Neural cell (in vitro differentiated cells): ENCODE measurements around the gene TIAM1. TPM values are rescaled to one million over a fixed set of nuclear protein-coding genes. Genes with fewer than 3 reads are reported as not detected.

Experiments
- H2AFZ ChIP-seq: fragments of 200-600, 300-800 bp; sonication (generic), shearing (Covaris generic); 2 replicates; pipeline ENCODE4 v1.6.0; 2014; ENCODE audit warnings: low read depth, mild to moderate bottlenecking, antibody characterized with exemption, low read length, moderate library complexity
- H3F3A ChIP-seq: fragments of 200-600 bp; shearing (Covaris generic); 2 replicates; pipeline ENCODE4 v1.6.1; 2016; ENCODE audit warnings: mild to moderate bottlenecking, moderate library complexity, mixed read lengths, antibody characterized with exemption, low read length; ENCODE audit not compliant: insufficient read depth, poor library complexity, severe bottlenecking
- H3K27ac ChIP-seq: fragments of 200-600, 300-800 bp; sonication (generic), shearing (Covaris generic); 2 replicates; pipeline ENCODE4 v1.5.1; 2014; ENCODE audit warnings: mild to moderate bottlenecking, low read length, moderate library complexity
- H3K27me3 ChIP-seq: fragments of 300-800, 200-600 bp; sonication (generic), shearing (Covaris generic); 2 replicates; pipeline ENCODE4 v1.6.0; 2014; ENCODE audit warnings: mild to moderate bottlenecking, low read depth, low read length, moderate library complexity; ENCODE audit not compliant: insufficient read depth
- H3K36me3 ChIP-seq: fragments of 300-800, 200-600 bp; sonication (generic), shearing (Covaris generic); 2 replicates; pipeline ENCODE4 v1.5.1; 2014; ENCODE audit warnings: mild to moderate bottlenecking, antibody characterized with exemption, low read length, moderate library complexity; ENCODE audit not compliant: insufficient read depth
- H3K4me2 ChIP-seq: fragments of 300-800, 200-600 bp; sonication (generic), shearing (Covaris generic); 2 replicates; pipeline ENCODE4 v1.6.0; 2014; ENCODE audit warnings: mild to moderate bottlenecking, low read length
- H3K4me3 ChIP-seq: fragments of 300-800, 200-600 bp; sonication (generic), shearing (Covaris generic); 2 replicates; pipeline ENCODE4 v1.5.1; 2014; ENCODE audit warnings: mild to moderate bottlenecking, low read length, moderate library complexity
- H3K79me2 ChIP-seq: fragments of 200-600 bp; shearing (Covaris generic); replicated peaks from 2 replicates; pipeline ENCODE4 v1.6.0; 2014; ENCODE audit warnings: mild to moderate bottlenecking, low read length, moderate library complexity; ENCODE audit not compliant: insufficient read depth
- H3K9ac ChIP-seq: fragments of 300-800, 200-600 bp; sonication (generic), shearing (Covaris generic); 2 replicates; pipeline ENCODE4 v1.6.1; 2016; ENCODE audit warnings: mild to moderate bottlenecking, low read length, mixed read lengths
- H3K9me2 ChIP-seq: fragments of 200-600 bp; shearing (Covaris generic); 2 replicates; pipeline ENCODE4 v1.6.1; 2016; ENCODE audit warnings: mild to moderate bottlenecking, low read length, mixed read lengths; ENCODE audit not compliant: insufficient read depth
- H3K9me3 ChIP-seq: fragments of 200-600, 300-800 bp; sonication (generic), shearing (Covaris generic); 2 replicates; pipeline ENCODE4 v1.6.1; 2016; ENCODE audit warnings: mild to moderate bottlenecking, mixed run types, low read length, moderate library complexity, mixed read lengths
- H4K20me1 ChIP-seq: fragments of 200-600 bp; shearing (Covaris generic); 2 replicates; pipeline ENCODE4 v1.6.1; 2016; ENCODE audit warnings: mild to moderate bottlenecking, mixed run types; ENCODE audit not compliant: insufficient read depth
- EP300 ChIP-seq: fragments of 450-650 bp; conservative IDR thresholded peaks from 2 replicates; pipeline ENCODE4 v1.6.1; 2014; ENCODE audit warnings: antibody characterized with exemption, mild to moderate bottlenecking, moderate library complexity; ENCODE audit not compliant: poor library complexity, severe bottlenecking
- EZH2 ChIP-seq: fragments of 200-600, 300-800 bp; shearing (Covaris generic), sonication (generic); IDR thresholded peaks from 2 replicates; pipeline ENCODE4 v1.6.1; 2014; ENCODE audit warnings: antibody characterized with exemption, low read length, borderline replicate concordance, mild to moderate bottlenecking; ENCODE audit not compliant: insufficient read depth, poor library complexity, severe bottlenecking
- MXI1 ChIP-seq: fragments of 450-650 bp; conservative IDR thresholded peaks from 2 replicates; pipeline ENCODE4 v1.6.1; 2014; ENCODE audit warnings: antibody characterized with exemption, mild to moderate bottlenecking; ENCODE audit not compliant: poor library complexity, severe bottlenecking
- POLR2AphosphoS5 ChIP-seq: IDR thresholded peaks from 2 replicates; pipeline ENCODE4 v1.6.1; 2012
- RAD21 ChIP-seq: fragments of 450-650 bp; conservative IDR thresholded peaks from 2 replicates; pipeline ENCODE4 v1.6.1; 2014; ENCODE audit warnings: antibody characterized with exemption, mild to moderate bottlenecking, moderate library complexity
- REST ChIP-seq: IDR thresholded peaks from 2 replicates; pipeline ENCODE4 v1.6.1; 2012; ENCODE audit warnings: borderline replicate concordance
- SMC3 ChIP-seq: fragments of 450-650 bp; conservative IDR thresholded peaks from 2 replicates; pipeline ENCODE4 v1.6.1; 2014; ENCODE audit warnings: antibody characterized with exemption, mild to moderate bottlenecking, moderate library complexity; ENCODE audit not compliant: poor library complexity
- TAF1 ChIP-seq: IDR thresholded peaks from 2 replicates; pipeline ENCODE4 v1.6.1; 2012; ENCODE audit warnings: low read depth
- polyA plus RNA-seq: library from polyadenylated mRNA; depleted of rRNA; stranded (reverse); fragments of >200 nt; gene quantifications from 2 replicates; pipeline ENCODE4 v1.2.3, GENCODE V29; 2014
- TF ChIP-seq, protein P1 (sequence below): fragments of 450-650 bp; IDR thresholded peaks from 2 replicates; pipeline ENCODE4 v1.5.1; 2014; ENCODE audit warnings: antibody characterized with exemption, mild to moderate bottlenecking, moderate library complexity; ENCODE audit not compliant: poor library complexity, severe bottlenecking

Gene TIAM1
- polyA plus RNA-seq, 1 donor from 2014 or later, result 13.2 TPM

DNA sequence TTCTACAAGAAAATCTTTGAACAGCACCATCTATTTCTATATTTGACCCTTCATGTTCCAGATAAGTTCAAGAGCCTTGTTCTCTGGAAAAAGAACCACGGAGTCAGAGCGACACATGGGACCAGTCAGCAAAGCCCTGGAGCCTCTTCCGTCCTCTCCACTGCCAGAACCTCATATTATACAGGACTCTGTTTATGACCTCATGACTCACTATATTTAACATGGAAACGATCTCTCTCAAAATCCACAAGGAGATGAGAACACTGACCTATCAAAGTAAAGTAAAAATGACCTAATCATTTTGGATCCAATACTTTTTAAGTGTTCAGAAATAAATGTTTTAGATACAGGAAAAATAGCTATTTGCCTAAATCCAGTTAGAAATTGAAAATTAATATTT is 181.2 kb downstream of the TIAM1 start:
- H3K27me3 ChIP-seq, result no peaks in the 10 kb centered on the region
- H3K27ac ChIP-seq, result no peak overlapping the region
- H2AFZ ChIP-seq, result no peak overlapping the region
- H3K9me3 ChIP-seq, result no peaks in the 10 kb centered on the region
- TF ChIP-seq SMC3 (no peak), POLR2AphosphoS5 (no peak), EP300 (no peak), EZH2 (no peak), RAD21 (no peak), TAF1 (no peak), MXI1 (no peak), REST (no peak)
- TF ChIP-seq, protein P1, sequence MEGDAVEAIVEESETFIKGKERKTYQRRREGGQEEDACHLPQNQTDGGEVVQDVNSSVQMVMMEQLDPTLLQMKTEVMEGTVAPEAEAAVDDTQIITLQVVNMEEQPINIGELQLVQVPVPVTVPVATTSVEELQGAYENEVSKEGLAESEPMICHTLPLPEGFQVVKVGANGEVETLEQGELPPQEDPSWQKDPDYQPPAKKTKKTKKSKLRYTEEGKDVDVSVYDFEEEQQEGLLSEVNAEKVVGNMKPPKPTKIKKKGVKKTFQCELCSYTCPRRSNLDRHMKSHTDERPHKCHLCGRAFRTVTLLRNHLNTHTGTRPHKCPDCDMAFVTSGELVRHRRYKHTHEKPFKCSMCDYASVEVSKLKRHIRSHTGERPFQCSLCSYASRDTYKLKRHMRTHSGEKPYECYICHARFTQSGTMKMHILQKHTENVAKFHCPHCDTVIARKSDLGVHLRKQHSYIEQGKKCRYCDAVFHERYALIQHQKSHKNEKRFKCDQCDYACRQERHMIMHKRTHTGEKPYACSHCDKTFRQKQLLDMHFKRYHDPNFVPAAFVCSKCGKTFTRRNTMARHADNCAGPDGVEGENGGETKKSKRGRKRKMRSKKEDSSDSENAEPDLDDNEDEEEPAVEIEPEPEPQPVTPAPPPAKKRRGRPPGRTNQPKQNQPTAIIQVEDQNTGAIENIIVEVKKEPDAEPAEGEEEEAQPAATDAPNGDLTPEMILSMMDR, result no peak
- no peaks in the 10 kb centered on the region for H3K79me2 ChIP-seq
- H3K4me3 ChIP-seq, result no peak overlapping the region
- H3K36me3 ChIP-seq, result no peaks in the 10 kb centered on the region
- no peak overlapping the region for H3K9ac ChIP-seq
- no peaks in the 10 kb centered on the region for H3K9me2 ChIP-seq
- no peaks in the 10 kb centered on the region for H4K20me1 ChIP-seq
- no peak overlapping the region for H3K4me2 ChIP-seq
- peaks cover 4% of the 10 kb centered on the region for H3F3A ChIP-seq

DNA sequence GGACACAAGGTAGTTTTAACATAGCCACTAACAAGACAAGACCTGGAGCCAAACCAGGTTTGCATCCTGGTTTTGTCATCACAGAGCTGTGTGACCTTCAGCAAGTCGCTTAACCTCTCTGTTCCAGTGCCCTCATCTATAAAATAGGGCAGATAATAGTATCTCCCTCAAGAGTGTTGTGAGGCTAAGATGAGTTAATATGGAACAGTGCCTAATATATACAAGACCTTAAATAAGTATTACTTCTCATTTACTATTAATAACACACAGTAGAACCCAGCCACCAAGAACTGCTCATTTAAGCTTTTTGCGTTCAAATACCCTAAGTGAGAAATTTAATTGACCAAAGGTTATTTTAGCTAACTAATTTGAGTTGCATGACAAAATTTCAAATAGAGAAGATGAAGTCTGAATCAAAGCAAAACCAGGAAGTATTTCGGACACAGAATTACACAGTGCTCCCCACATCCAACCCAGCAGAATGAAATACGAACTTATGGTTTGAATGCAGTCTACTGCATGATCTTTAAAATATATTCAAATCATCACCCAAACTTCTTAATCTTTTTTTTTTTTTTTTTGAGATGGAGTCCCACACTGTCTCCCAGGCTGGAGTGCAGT is 181.9 kb downstream of the TIAM1 start:
- H3K4me3 ChIP-seq, result no peak overlapping the region
- no peaks in the 10 kb centered on the region for H4K20me1 ChIP-seq
- H3K9me2 ChIP-seq, result no peaks in the 10 kb centered on the region
- H3K4me2 ChIP-seq, result no peak overlapping the region
- H3K27ac ChIP-seq, result no peak overlapping the region
- peaks cover 4% of the 10 kb centered on the region for H3F3A ChIP-seq
- H3K79me2 ChIP-seq, result no peaks in the 10 kb centered on the region
- no peaks in the 10 kb centered on the region for H3K36me3 ChIP-seq
- no peaks in the 10 kb centered on the region for H3K27me3 ChIP-seq
- H3K9me3 ChIP-seq, result no peaks in the 10 kb centered on the region
- no peak overlapping the region for H2AFZ ChIP-seq
- no peak for TF ChIP-seq MXI1
- no peak for TF ChIP-seq EZH2
- TF ChIP-seq RAD21, result no peak
- TF ChIP-seq EP300, result no peak
- no peak for TF ChIP-seq POLR2AphosphoS5
- TF ChIP-seq SMC3, result no peak
- no peak for TF ChIP-seq REST
- TF ChIP-seq, protein P1, result no peak
- TF ChIP-seq TAF1, result no peak
- H3K9ac ChIP-seq, result no peak overlapping the region
